Spleen (tissue), 11 donors: ENCODE data around the gene ATP7B. TPM values are rescaled to one million over a fixed set of nuclear protein-coding genes. Genes with fewer than 3 reads are reported as not detected.

Experiments used
- DNase-seq: peaks from one replicate; pipeline ENCODE4 v3.0.0-alpha.2; 2020
- H3K27ac ChIP-seq, 8 donors: fragments of 200-600 bp; sonication (generic) in 7 of 8; 1 replicate in 4 of 8; 2 replicates in 4 of 8; pipeline versions ENCODE4 v1.5.0 to v1.8.0; 2016 to 2021; ENCODE audit warnings: inconsistent platforms in 4 of 8, mild to moderate bottlenecking in 4 of 8, moderate library complexity in 1 of 8
- H3K27me3 ChIP-seq, 7 donors: fragments of 200-600 bp; sonication (generic) in 6 of 7; replicated peaks in 1 of 7; 1 replicate in 4 of 7; 2 replicates in 3 of 7; pipeline versions ENCODE4 v1.5.0 to v1.8.0; 2016 to 2021; ENCODE audit warnings: inconsistent platforms in 3 of 7, mild to moderate bottlenecking in 1 of 7
- H3K36me3 ChIP-seq, 6 donors: fragments of 200-600 bp; sonication (generic) in 5 of 6; 1 replicate in 4 of 6; 2 replicates in 2 of 6; pipeline versions ENCODE4 v1.5.0 to v1.8.0; 2016 to 2021; ENCODE audit warnings: inconsistent platforms in 2 of 6
- H3K4me1 ChIP-seq, 6 donors: fragments of 200-600 bp; sonication (generic) in 5 of 6; 1 replicate in 3 of 6; 2 replicates in 3 of 6; pipeline versions ENCODE4 v1.5.0 to v1.8.0; 2016 to 2021; ENCODE audit warnings: inconsistent platforms in 3 of 6
- H3K4me3 ChIP-seq, 8 donors: fragments of 200-600 bp; sonication (generic) in 7 of 8; 1 replicate in 4 of 8; 2 replicates in 4 of 8; pipeline versions ENCODE4 v1.5.0 to v1.8.0; 2016 to 2021; ENCODE audit warnings: inconsistent platforms in 4 of 8, mild to moderate bottlenecking in 4 of 8, moderate library complexity in 2 of 8
- H3K9me3 ChIP-seq, 8 donors: fragments of 200-600 bp; sonication (generic) in 7 of 8; 1 replicate in 4 of 8; 2 replicates in 4 of 8; pipeline versions ENCODE4 v1.5.0 to v1.8.0; 2016 to 2021; ENCODE audit warnings: inconsistent platforms in 4 of 8
- CTCF ChIP-seq, 11 experiments: fragments of 200-600 bp in 7 of 11; fragments of 450-650 bp in 4 of 11; sonication (generic) in 4 of 11; IDR thresholded peaks in 8 of 11; conservative IDR thresholded peaks in 3 of 11; 1 replicate in 7 of 11; 2 replicates in 4 of 11; pipeline versions ENCODE4 v1.4.0 to v1.8.0; 2016 to 2021; ENCODE audit warnings: antibody characterized with exemption in 11 of 11, inconsistent platforms in 4 of 11, mild to moderate bottlenecking in 1 of 11
- POLR2A ChIP-seq, 3 donors: fragments of 450-650 bp; IDR thresholded peaks; one replicate each; pipeline ENCODE4 v1.5.1; 2017; ENCODE audit warnings: antibody characterized with exemption in 3 of 3, mild to moderate bottlenecking in 1 of 3
- POLR2AphosphoS5 ChIP-seq, 3 donors: sonication (generic); formaldehyde crosslinking; IDR thresholded peaks; one replicate each; pipeline ENCODE4 v1.5.1; 2017; ENCODE audit warnings: antibody characterized with exemption in 3 of 3
- WGBS, 5 donors: extraction: QIAGEN DNeasy Blood & Tissue Kit in 3 of 5; methylation state at CpG; one replicate each; pipeline versions ENCODE4 v1.1.5 to v1.1.7; 2013 to 2018; 5-methylcytosine and 5-hydroxymethylcytosine counted together
- intact Hi-C: fragments of 100-400 bp; cut with DNase I; formaldehyde crosslinking; loops from one replicate; pipeline ENCODE4 v1.15.0; 2023; ENCODE audit warnings: low total_unique reads
- polyA plus RNA-seq, 3 donors: library from polyadenylated mRNA; stranded (reverse); fragments of 200-250 nt; gene quantifications; one replicate each; pipeline ENCODE4 v1.2.1, GENCODE V29; 2013
- total RNA-seq, 7 donors: library from RNA; depleted of rRNA in 3 of 7; stranded (reverse); fragments of >200 nt in 3 of 7; fragmentation: NEBNext Ultra II Directional in 4 of 7; extraction: Animal tissue kit (Norgen Biotek cat#: 25700) in 4 of 7; gene quantifications; one replicate each; pipeline versions ENCODE4 v1.1.0 to v1.2.1, GENCODE V29; 2016 to 2021
- donor health status: healthy with polysubstance abuse.
- donor health status: DM: no; HTN: no; CAD: no; lungs with moderate emphysema.
- donor health status: DM: no; HTN: no; CAD: no.
- donor health status: Bipolar disorder and iron deficiency.
- donor health status: healthy.
- donor health status: DM: no; HTN: no; CAD: no.
- donor health status: DM: yes; HTN: yes; CAD: no.

ATP7B gene
- total and polyA plus RNA-seq, 10 donors, result 0.17 to 3.7 (median 2.4) TPM

- H3K27ac ChIP-seq, result no peak overlapping the region
- H3K27me3 ChIP-seq, result no peaks in the 10 kb centered on the region
- H3K36me3 ChIP-seq, result no peaks in the 10 kb centered on the region
- 73 to 75% (median 74%) methylated on average over 5 of the region's 5 CpGs for WGBS, 5 donors
- intact Hi-C loops, result no loop called here
- no peak overlapping the region for H3K4me3 ChIP-seq
- DNase-seq, result no peak
- no peaks in the 10 kb centered on the region for H3K4me1 ChIP-seq
- TF ChIP-seq CTCF (IDR thresholded peaks at IDR 0.05 in 8 of 11, conservative IDR thresholded peaks at IDR 0.05 in 3 of 11) (no peak), POLR2AphosphoS5 (IDR thresholded peaks at IDR 0.05) (no peak), POLR2A (IDR thresholded peaks at IDR 0.05) (no peak)
- peaks cover 0 to 20% (median 16%) of the 10 kb centered on the region in 8 donors for H3K9me3 ChIP-seq
These were observed 128.0 kb downstream of the ATP7B start for GRCh38 chr13:51883226-51883600.

Other genes with a start within 250 kb of the ATP7B start
- 10 to 100 TPM; 11.3 to 22.8 (median 17.8) TPM for gene DHRS12, start 207.3 kb downstream of the ATP7B start, total RNA-seq
- 10 to 100 TPM; 13.5 to 18.8 (median 15.1) TPM for gene DHRS12, start 207.3 kb downstream of the ATP7B start, polyA plus RNA-seq
- gene TMEM272, start 166.3 kb downstream of the ATP7B start, total RNA-seq, result 1 to 10 TPM in 5 of 7 donors, under 1 TPM in 2; 0.39 to 3.3 (median 1.7) TPM
- gene TMEM272, start 166.3 kb downstream of the ATP7B start, polyA plus RNA-seq, result under 1 TPM; 0.03 to 0.20 (median 0.06) TPM
- not detected for gene CCDC70, start 149.5 kb downstream of the ATP7B start, total RNA-seq
- gene CCDC70, start 149.5 kb downstream of the ATP7B start, polyA plus RNA-seq, result not detected
- 10 to 100 TPM; 23.1 to 32.2 (median 29.1) TPM for gene ALG11, start 948 bp upstream of the ATP7B start, total RNA-seq
- 1 to 10 TPM; 3.0 to 7.8 (median 3.1) TPM for gene ALG11, start 948 bp upstream of the ATP7B start, polyA plus RNA-seq
- 10 to 100 TPM; 12.7 to 20.2 (median 17.2) TPM for gene UTP14C, start 13.2 kb upstream of the ATP7B start, total RNA-seq
- 1 to 10 TPM; 2.2 to 3.7 (median 2.4) TPM for gene UTP14C, start 13.2 kb upstream of the ATP7B start, polyA plus RNA-seq
- gene NEK5, start 117.6 kb upstream of the ATP7B start, total RNA-seq, result under 1 TPM in 3 of 7 donors, not detected in 4; 0.10 to 0.30 (median 0.26) TPM
- gene NEK5, start 117.6 kb upstream of the ATP7B start, polyA plus RNA-seq, result under 1 TPM; 0.04 to 0.11 (median 0.06) TPM
- gene NEK3, start 148.1 kb upstream of the ATP7B start, total RNA-seq, result 10 to 100 TPM in 5 of 7 donors, 1 to 10 TPM in 2; 6.7 to 21.1 (median 10.5) TPM
- 10 to 100 TPM; 13.2 to 41.4 (median 25.4) TPM for gene NEK3, start 148.1 kb upstream of the ATP7B start, polyA plus RNA-seq